DMS114 treated with DMSO at 0.1 percent for 48 hours (cell line): ENCODE data around the gene URI1.
A peak's percentile ranks its signal among the peaks of the same experiment; 100 is the strongest.
"Not testable (repeated sequence)": the region's sequence is repeated elsewhere in the genome, so short reads cannot be mapped to it uniquely, and the experiment has no call there.

Source experiments
- DNase-seq: peaks from one replicate; lab custom pipeline; 2025; ENCODE audit not compliant: unreplicated experiment; lab: John Stamatoyannopoulos, UW

URI1 gene

DNA sequence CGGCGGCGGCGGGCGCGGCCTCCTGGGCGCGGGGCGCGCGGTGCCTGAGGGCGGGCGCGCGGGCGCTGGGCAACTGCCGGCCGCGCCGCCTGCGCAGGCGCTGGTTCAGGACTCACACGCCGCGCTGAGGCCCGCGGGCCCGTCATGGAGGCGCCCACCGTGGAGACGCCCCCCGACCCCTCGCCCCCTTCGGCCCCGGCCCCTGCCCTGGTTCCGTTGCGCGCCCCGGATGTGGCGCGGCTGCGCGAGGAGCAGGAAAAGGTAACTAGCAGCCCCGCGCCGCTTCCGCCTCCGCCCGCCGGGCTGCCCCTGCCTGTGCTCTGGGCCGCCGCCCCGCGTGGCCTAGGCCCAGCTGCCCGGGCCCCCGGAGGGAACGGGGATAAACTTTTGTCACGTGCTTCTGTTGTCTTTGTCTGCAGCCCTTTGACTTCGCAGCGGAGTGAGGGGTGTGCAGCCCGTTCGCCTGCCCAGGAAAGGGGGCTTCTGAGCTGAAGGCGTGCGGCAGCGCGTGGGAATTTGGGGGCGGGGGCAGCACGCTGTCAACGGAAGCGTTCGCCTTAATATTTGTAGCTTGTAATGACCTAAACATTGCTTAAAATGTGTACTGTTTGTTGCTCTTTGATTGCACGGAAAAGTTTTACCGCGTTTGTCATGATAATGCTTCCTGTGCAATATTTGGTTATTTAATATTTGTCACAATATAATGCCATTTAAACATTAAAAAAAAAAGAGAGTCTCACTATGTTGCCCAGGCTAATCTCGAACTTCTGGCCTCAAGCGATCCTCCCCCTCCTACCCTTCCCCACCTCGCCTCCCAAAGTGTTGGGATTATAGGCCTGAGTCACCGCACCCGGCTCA is 594 bp downstream of the URI1 start:
- DNase-seq, result peak; percentile 55

DNA sequence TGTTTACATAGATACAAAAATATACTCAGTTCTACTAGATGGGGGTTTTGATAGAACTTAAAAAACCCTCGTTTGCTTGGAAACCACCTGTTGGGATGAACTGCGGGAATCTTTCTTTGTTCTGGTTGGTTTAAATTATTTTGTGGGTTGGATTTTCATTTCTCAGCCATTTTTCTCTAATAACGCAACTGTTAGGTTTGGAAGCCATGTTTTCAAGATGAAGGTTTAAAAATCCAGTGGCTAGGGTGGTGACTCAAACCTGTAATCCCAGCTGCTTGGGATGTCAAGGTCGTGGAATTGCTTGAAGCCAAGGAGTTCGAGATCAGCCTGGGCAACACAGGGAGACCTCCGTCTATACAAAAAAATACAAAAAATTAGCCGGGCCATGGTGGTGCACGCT is 1.6 kb downstream of the URI1 start:
- DNase-seq, result no peak

DNA sequence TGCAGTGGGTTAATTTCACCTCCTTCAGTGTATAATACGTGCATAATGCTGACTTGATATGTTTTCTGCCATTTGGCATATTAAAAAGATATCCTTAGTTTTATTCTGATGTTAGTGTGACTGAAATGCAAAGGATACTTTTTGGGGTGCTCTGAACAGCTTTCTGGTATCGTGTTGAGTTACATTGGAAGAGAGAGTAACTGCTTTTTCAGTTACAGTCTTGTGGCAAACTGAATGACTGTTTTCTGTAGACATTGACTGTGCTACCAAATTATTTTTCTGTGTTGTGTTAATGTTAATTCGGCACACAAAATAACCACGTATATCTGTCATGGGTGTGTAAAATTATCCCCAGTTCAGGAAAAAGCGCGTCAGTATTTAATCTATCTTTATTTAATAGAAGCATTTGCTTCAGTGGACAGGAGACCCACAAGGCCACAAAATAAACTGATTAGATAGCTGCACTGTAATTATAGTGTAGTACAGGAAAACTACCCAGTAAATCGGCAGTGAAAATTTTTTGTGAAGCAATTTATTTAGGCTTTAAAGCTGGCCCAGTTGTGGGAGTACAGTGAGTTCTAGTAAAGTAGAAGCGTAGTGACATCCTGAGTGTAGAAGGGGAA is 2.5 kb downstream of the URI1 start:
- DNase-seq, result no peak

DNA sequence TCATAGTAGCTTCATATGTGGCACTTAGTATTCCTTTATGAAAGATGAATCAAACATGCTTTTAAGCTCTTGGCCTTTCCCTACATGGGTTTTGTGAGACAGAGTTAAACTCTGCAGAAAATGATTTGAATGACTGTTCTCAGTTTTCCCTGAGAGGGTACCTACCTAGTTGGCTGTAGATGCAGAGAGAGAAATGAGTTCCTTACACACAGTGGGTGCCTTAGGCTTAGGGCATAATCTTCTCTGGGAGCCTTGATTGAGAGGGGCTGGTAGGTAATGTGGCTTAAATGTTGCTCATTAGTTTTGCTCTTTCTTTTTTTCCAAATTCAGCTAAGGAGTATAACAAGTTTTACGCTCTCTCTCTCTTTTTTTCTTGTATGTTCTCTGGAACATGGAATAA is 3.0 kb downstream of the URI1 start:
- no peak for DNase-seq

DNA sequence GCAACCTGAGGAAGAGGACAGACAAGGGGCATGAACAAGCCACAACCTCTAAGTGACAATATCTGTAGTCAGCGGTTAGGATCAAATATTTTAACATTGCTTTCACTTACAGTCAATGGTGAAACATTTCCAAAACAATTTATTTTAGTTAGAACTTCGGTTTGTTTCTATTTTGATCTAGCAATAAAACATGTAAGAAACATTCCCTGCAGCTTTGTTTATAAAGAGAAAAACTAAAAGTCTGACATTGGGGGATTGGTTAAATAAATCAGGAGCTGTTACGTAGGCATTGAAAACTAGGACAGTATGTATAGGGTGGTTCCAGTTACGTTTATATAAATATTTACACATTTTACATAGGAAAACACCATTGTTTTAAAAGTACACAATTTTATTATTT is 3.4 kb downstream of the URI1 start:
- DNase-seq, result no peak

DNA sequence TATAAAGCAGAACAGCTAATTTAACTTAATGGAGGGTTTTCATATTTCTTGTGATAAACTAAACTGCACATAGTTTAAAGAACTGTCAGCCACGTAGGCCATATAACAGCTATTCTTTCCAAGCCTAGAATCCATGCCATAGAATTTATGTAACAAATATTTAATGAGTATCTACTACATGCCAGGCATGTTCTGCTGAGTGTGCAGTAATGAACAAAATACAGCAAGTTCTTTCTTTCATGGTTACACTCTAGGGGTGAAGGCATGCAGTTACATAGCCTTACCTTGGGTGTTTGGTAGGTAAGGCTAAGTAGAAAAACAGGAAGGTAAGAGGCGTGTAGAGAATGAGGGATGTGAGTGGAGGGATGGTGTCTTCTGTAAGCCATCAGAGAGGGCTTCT is 4.6 kb downstream of the URI1 start:
- no peak for DNase-seq

DNA sequence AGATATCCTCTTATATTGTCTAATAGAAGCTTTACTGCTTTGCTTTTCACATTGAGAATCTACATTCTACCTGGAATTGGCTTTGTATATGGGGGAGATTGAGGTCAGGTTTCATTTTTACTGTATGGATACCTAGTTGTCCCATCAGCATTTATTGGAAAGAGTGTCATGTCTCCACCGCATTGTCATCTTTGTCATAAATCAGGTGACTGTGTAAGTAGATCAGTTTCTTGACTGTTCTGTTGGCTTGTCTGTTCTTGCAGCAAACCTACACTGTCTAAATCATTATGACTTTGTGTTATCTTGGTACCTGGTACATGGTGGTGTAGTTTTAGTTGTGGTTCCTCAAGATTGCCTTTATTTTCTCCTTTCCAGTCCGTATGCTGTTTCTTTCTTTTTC is 5.8 kb downstream of the URI1 start:
- DNase-seq, result no peak

DNA sequence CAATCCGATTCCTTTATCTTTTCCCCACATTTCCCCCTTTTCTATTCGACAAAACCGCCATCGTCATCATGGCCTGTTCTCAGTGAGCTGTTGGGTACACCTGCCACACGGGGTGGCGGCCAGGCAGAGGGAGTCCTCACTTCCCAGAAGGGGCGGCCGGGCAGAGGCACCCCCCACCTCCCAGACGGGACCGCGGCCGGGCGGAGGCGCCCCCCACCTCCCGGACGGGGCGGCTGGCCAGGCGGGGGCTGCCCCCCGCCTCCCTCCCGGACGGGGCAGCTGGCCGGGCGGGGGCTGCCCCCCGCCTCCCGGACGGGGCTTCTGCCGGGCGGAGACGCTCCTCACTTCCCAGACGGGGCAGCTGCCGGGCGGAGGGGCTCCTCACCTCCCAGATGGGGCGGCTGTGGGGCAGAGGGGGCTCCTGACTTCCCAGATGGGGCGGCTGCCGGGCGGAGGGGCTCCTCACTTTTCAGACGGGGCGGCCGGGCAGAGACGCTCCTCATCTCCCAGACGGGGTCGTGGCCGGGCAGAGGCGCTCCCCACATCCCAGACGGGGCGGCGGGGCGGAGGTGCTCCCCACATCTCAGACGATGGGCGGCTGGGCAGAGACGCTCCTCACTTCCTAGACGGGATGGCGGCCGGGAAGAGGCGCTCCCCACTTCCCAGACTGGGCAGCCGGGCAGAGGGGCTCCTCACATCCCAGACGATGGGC is 6.9 kb downstream of the URI1 start:
- not testable (repeated sequence) for DNase-seq

DNA sequence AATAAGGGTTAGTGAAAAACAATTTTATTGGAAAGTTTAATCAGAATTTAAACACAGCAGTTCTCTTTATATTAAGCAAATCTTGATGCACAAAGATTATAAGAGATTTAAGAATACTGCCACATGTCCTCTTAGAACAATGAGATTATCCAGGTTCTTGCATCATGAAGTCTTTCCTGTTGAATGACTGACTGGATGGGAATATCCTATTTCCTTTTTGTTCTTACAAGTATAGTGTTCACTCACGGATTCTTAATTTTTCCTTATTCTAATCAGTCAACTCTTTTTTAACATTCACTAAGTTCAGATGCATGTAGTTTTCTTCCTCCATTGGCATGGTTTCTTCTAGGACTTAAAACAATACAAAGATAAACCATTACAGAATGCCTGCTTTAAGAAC is 10.1 kb downstream of the URI1 start:
- no peak for DNase-seq

DNA sequence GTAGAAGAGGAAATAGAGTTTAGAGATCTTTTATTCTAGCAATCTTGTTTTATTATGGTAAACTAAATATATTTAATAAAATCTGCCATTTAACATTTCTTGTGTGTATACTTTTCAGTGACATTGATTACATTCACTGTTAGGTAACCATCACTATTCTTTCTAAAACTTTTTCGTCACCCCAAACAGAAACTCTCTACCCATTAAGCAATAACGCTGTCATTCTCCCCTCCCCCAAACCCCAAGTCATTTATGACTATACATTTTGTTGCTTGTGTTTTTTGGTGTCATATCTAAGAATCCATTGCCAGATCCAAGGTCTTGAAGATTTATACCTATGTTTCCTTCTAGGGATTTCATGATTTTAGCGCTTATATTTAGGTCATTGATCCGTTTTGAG is 10.6 kb downstream of the URI1 start:
- no peak for DNase-seq

DNA sequence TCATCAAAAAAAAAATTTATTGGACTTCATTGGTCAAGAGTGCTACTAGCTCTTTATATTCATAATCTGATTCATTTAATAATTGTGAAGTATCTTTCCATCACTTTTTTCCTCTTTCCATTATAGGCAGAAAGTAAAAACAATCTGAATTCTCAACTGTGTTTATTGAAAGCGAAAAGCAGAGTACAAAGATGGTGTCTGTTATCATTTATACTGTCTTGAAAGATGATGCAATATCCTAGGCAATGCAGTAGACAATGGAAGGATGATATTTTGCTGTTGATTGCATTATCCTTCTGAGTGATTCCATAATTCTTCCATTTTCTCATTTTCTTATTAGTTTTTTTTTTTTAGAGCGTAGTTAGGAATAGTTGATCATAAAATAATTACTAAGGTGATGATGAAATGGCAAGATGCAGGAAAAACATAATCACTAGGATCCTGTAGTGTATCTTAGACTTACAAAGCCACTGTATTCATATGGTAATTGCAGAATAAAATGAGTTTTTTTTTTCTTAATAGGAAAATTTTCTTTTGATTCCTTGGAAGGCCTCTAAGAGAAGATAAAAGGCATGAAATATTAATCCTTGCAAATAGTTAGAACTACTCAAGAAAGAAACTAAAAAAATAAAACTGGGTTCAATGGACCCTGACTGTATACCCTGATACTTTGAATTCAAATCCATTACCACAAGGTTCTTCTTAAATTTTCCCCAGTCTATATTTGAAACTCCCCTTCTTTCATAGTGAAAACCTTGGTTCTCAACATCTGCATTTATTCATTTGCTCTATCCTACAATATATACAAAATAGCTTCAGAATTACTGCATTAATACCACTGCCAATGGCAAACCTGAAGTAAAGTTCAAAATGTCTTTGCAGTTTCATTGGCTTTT is 11.6 kb downstream of the URI1 start:
- no peak for DNase-seq

DNA sequence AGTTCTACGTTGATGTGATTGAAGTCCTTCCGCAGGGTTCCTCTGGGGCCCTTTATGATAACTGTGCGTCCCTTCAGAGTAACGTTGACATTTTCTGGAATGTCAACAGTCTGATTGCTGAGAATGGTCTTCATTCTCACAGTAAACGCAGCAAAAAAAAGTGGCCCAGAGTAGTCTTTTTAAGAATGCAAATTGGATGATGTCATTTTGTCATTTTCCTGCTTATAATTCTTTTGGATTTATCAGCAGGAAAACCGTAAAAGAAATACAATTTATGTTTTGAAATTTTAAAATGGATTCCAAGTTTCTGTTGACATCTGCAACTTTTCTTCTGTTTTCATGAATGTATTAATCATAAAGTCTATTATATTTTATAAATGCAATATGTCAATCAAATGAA is 14.8 kb downstream of the URI1 start:
- no peak for DNase-seq

DNA sequence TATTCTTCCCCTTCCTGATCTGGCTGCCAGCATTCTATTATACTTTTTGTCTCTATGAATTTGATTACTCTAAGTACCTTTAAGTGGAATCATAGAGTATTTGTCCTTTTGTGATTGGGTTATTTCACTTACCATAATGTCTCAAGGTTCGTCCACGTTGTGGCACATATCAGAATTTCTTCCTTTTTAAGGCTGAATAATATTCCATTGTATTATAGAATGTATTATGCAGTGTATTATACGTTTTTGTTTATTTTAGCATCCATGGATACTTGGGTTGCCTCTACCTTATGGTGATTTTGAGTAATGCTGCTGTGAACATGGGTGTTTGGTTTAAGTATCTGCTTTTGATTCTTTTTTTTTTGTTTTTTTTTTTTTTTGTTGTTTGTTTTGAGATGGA is 19.3 kb downstream of the URI1 start:
- no peak for DNase-seq

DNA sequence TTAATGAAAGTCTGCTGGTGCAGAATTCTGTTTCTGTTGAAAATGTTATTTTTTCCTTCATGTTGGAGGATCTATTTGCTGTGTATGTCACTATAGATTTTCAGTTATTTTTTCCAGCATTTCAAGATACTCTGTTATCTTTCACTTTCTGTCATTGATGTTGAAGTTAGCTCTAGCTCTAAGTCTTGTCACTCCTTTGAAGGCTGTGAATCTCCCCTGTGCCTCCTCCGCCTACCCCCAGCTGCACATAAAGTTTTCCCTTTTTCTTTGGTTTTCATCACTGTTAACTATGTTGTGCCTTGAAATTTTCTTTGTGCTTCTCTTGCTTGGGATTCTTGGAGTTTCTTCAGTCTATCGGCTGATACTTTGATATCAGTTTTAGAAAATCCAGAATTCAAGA is 20.8 kb downstream of the URI1 start:
- no peak for DNase-seq

DNA sequence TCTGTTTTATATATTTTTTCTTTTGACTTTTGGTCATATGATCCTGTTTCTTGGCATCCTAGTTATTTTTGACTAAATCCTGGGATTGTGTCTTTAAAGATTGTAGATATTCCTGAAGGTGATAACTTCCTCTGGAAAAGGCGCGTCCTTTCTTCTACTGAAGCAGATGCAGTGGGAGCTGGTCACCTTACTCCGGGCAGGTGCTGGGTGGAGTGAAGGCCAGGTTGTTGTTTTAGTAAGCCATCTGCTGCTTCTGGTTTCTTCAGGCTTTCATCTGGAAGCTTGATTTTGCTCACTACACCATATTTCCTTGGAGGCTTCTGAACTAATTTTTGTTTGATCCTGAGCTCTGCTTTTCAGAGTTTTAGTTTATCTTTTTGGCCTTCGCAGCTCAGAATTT is 21.5 kb downstream of the URI1 start:
- DNase-seq, result no peak

DNA sequence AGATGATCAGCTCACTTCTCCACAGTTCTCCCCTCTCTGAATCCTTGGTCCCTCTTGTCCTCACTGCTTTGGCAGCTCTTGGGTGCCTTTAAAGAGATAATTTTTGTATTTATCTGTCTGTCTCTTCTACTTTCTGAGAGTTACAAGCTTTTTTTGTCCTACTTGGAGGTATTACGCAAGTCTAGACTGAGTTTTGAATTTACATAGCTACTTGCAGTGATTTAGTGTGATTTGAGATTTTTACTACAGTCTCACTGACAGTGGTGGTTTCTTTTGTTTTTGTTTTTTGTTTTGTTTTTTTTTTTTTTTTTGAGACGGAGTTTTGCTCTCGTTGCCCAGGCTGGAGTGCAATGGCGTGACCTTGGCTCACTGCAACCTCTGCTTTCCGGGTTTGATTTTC is 22.1 kb downstream of the URI1 start:
- DNase-seq, result no peak

DNA sequence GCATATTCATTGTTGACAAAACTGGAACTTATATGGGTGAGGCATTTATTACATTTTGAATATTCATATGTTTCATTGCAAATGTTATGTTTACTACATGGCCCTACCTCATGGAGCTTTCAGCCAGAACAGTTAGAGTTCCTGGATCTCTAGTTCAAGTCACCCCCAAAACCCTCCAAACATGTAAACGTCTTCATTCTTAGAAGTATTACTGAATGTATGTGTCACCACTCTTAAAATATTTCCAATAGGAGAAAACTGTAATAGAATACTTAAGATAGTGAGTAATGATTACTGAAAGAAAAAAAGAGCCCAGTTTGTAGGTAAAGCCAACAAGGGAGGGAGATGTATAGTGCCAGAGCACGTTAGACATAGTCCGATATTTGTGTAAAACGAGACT is 23.5 kb downstream of the URI1 start:
- no peak for DNase-seq

DNA sequence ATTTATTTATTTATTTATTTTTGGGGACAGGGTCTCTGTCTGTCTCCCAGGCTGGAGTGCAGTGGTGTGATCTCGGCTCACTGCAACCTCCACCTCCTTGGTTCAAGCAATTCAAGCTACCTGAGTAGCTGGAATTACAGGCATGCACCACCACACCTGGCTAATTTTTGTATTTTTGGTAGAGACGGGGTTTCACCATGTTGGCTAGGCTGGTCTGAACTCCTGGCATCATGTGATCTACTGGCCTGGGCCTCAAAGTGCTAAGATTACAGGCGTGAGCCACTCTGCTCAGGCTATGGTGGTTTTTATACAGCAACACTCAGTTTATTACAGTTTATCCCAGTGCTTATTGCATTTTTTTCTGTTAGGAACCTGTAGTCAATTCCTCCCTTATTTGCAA is 24.1 kb downstream of the URI1 start:
- not testable (repeated sequence) for DNase-seq

DNA sequence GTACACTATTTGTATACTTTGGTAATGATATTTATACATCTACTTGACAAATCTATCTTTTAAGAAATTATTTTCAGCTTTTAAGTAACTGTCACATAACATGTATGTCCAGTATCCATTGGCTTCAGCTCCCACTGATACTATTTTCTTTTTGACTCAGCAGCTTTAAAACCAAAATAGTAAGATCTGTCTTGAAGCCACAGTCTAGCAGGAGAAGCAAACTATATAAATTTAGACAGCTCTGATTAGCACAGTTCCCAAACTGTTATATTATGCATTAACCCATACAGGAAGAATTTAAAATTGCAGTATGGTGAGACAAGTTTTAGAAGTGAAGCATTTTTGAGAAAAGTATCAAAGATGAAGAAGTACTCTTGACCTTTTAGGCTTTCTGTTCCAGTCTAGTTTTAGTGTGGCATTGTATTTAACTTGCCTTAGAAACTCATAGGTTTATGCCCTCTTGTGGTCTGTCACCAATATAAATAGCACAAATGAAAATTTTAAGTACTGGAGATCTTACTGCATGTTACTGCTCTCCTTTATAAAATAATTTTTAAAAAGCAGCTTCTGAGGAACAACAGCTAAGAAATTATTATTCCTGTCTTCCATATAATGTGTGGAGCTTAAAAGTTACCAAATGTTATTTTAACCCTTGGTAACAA is 24.7 kb downstream of the URI1 start:
- peak; percentile 50 for DNase-seq

DNA sequence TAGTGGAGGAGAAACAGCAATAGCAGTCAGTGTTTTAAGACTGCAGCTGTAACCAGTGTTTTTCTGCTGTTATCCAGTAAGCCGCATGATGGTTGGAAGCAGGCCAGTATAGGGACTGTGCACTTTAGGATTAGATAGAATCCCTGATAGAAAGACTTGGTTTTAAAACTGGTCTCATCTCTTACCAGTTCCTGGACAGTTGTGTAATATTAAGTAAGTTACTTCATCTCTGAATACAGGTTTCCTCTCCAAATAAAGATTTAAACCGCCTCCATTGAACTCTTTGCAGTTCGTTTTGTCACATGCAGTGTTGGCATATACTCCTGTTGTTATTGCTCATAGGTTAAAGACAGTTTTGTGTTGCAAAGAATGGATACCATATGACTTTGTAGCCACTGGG is 25.6 kb downstream of the URI1 start:
- DNase-seq, result no peak

DNA sequence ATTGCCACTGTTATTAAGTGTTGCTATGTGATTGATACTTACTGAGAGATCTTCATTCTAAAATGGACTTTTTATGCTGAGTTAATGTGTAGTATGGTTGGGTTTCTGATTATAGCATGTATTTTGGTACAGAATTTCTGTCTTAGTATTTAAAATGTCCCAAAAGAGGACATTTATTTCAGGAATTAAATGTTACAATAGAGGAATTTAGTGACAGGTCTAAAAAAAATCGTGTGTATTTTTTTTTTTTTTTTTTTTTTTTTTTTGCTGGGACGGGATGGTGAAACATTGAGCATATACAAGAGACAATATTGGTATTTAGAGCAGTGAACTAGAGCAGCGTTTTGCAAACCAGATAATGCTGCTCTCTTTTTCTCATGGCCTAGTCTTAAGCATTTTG is 27.9 kb downstream of the URI1 start:
- DNase-seq, result no peak
